Omental fat pad (tissue), 4 donors: Measurements from ENCODE around the gene PROSER3. TPM values are rescaled to one million over a fixed set of nuclear protein-coding genes. Genes with fewer than 3 reads are reported as not detected.

Source experiments
- ATAC-seq: fragments of 150-250 bp; one replicate; pipeline ENCODE4 v1.9.1; 2016; ENCODE audit warnings: mild to moderate bottlenecking, moderate library complexity; ENCODE audit not compliant: low FRiP score
- DNase-seq: peaks from one replicate; pipeline ENCODE4 v3.0.0-alpha.2; 2019; ENCODE audit warnings: low spot score
- CTCF ChIP-seq, 3 donors: fragments of 450-650 bp; IDR thresholded peaks; one replicate each; pipeline ENCODE4 v1.5.1; 2016 to 2017; ENCODE audit warnings: antibody characterized with exemption in 3 of 3, mild to moderate bottlenecking in 3 of 3, moderate library complexity in 2 of 3
- total RNA-seq, 4 donors: library from RNA; depleted of rRNA; stranded (reverse); fragments of >200 nt; gene quantifications; one replicate each; pipeline ENCODE4 v1.1.0, GENCODE V29; 2016

The PROSER3 gene
- total RNA-seq, 4 donors from 2014 or later = 3.7 to 7.5 (median 5.3) TPM

GRCh38 chr19:35806597-35806996 lies 48.6 kb downstream of the PROSER3 start:
- no peak for TF ChIP-seq CTCF (IDR thresholded peaks at IDR 0.05)
- ATAC-seq = no peak
- no peak for DNase-seq

- no peak for ATAC-seq
- no peak for TF ChIP-seq CTCF (IDR thresholded peaks at IDR 0.05)
- DNase-seq = no peak
Measured at GRCh38 chr19:35807633-35808032, 49.7 kb downstream of the PROSER3 start.

- DNase-seq (no peak), ATAC-seq (no peak)
- no peak for TF ChIP-seq CTCF (IDR thresholded peaks at IDR 0.05)
Measured at GRCh38 chr19:35811317-35812219, 53.6 kb downstream of the PROSER3 start.

GRCh38 chr19:35812220-35813042 lies 54.5 kb downstream of the PROSER3 start, which contains the start of gene PRODH2:
TSS of gene PRODH2 (minus strand) at chr19:35812845. CDS start at chr19:35812805, 40 bp downstream.
- no peak for TF ChIP-seq CTCF (IDR thresholded peaks at IDR 0.05)
- no peak for ATAC-seq
- DNase-seq = no peak

- no peak for TF ChIP-seq CTCF (IDR thresholded peaks at IDR 0.05)
- no peak for DNase-seq
- no peak for ATAC-seq
Measured at GRCh38 chr19:35813043-35813890, 55.3 kb downstream of the PROSER3 start.

GRCh38 chr19:35816262-35816661 lies 58.3 kb downstream of the PROSER3 start:
- ATAC-seq (no peak), DNase-seq (no peak)

More at GRCh38 chr19:35816262-35816661, 58.3 kb downstream of the PROSER3 start:
- TF ChIP-seq CTCF (IDR thresholded peaks at IDR 0.05) = no peak
